NK-92 treated with Interleukin-12 subunit alpha and Interleukin-12 subunit beta, amount 100 ng/mL, for 24 hours (cell line): ENCODE measurements around the gene UTF1.

ENCODE experiments used
- DNase-seq: peaks from one replicate; lab custom pipeline; 2025; lab: John Stamatoyannopoulos, UW

UTF1 gene

DNA sequence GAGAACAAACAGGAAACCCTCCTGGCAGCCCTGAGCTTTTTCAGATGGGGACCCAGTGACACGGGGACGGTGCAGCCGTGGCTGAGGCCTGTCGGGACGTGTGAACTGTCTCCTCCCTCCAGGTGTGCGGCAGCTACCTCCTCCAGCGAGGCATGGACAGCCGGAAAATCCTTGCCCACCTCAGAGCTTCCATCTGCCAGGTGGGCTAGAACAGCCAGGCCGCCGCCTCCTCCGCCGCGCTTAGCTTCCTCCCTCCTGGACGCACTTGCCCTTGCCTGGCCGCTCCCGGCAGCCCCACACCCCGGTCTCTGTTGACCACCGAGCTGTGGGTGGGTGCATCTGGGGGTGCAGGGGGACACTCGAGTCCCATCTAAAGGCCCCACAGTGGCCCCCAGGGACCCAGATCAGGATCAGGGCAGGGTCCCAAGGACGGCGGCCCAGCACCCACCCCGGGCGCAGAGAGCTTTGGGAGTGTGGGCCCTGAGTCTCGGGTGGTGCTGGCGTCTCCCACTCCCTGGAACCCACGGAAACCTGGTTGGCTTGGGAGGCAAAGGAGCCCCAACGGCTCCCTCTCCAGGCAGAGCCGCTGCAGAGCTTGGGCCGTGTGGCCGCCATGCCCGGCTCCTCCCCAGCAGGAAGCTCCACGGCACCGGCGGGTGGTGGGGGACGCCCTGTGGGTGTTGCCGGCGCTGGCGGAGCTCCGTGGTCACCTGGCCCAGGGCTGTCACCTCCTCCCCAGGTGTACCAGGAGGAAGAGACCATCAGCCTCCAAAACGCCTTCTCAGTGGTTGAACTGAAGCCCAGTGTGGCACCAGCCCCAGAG lies 32.9 kb upstream of the UTF1 start:
- DNase-seq = no peak

DNA sequence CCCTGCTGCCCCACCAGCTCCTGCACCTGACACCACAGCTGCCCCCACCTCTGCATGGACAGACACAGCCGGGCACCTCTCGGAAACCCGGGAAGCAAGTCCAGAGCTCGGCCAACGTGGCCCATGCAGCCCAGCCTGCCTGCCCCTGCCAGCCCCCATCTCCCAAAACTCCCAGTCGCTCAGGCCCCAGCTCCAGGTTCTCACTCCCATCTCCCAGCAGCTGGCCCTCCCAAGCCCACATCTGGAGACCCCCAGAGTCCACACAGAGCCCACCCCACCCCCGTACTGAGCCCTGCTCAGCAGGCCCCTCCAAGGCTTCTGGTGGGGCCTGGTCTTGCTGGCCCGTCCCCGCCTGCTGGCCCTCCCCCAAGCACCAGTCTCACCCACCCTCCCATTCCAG lies 32.2 kb upstream of the UTF1 start:
- DNase-seq = no peak

DNA sequence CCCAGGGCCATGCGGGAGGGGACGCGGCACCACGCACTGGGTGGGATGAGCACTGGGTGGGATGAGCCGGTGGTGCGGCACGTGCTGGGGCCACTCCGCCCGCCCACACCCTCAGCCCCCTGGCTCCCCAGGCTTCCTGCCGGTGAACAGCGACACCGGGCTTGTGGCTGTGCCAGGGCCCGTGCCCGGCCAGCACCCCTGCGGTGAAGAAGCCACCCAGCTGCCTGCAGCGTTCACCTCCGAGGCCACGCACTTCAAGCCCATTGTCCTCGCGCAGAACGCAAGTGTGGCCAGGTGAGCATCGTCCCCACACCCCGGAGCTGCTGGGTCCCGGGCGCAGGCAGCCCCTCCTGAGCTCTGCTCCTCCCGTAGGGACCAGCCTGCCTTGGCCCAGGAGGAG lies 31.8 kb upstream of the UTF1 start:
- DNase-seq = no peak

- no peak for DNase-seq
Observed at GRCh38 chr10:133198621-133199487, 31.2 kb upstream of the UTF1 start.

- DNase-seq = no peak
Observed at GRCh38 chr10:133199488-133199885, 30.5 kb upstream of the UTF1 start.

GRCh38 chr10:133199992-133200611 lies 29.9 kb upstream of the UTF1 start:
- no peak for DNase-seq

DNA sequence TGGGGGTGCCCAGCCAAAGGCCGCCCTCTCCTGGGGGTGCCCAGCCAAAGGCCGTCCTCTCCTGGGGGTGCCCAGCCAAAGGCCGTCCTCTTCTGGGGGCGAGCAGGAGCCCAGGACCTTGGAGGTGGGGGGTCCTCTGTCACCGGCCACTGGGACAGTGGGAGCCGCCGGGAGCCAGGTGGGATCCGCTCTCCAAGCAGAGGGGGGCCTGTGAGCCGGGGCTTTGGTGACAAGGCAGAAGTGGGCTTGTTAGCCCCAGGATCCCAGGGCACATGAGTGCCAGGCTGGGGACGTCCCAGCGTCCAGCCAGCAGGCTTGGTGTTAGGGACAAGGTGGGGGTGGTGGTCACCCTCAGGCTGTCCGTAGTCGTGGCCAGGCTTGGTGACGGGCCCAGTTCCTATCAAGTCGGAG lies 29.4 kb upstream of the UTF1 start:
- DNase-seq = no peak

DNA sequence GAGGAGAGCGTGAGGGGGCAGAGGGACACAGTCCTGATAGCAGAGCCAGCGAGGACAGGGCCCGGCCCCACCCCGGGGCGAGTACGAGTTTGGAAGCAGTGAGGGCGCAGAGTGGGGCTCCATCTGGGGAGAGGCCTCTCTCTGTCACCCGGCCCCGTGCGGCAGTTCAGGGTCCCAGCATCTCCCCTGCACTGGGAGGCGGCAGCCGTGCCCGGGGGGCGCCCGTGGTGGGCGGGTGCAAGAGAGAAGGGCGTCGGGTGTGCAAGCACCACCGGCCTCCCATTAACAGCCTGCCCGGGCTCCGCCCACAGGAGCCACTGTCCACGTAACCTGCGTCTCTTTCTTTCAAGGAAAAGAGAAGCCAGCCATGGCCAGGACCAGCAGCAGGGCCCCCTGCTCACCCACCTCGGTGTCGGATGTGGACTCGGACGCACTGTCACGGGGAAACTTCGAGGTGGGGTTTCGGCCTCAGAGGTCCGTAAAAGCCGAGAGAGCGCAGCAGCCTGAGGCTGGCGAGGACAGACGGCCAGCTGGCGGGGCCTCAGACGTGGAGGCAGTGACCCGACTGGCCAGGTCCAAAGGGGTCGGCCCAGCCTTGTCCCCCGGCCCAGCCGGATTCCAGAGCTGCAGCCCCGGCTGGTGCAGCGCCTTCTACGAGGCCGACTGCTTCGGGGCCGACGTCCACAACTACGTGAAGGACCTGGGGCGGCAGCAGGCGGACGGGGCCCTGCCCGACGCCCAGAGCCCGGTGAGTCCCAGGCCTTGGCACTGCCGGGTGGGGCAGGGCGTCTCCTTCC lies 28.7 kb upstream of the UTF1 start:
- DNase-seq = no peak

GRCh38 chr10:133201948-133202725 lies 27.9 kb upstream of the UTF1 start:
- DNase-seq = no peak

GRCh38 chr10:133202778-133203651 lies 27.0 kb upstream of the UTF1 start:
- no peak for DNase-seq

DNA sequence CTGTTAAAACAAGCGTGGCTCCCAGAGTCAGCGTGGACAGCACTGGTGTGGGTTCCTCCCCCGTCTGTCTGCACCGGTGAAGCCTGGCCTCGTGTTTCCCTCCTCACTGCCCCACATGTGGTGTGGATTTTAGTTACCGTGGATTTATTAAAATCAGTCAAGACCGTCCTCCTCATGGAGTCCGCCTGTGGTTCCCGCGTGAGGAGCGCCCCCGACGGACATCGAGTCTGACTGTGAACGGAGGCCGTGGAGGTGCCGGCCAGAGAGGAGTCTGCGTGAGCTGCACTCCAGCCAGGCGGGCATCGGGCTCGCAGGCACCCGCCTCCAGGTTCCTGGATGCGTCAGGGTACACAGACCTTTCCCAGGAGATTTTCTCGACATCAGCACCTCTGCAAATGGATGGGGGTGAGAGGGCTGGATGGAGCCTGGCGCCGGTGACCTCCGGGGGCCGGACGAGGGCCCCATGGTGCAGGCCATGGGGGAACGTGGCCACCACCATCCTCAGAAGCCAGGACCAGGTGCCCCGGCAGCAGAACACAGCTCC lies 26.3 kb upstream of the UTF1 start:
- DNase-seq = no peak

GRCh38 chr10:133204226-133205015 lies 25.6 kb upstream of the UTF1 start:
- no peak for DNase-seq

GRCh38 chr10:133205146-133205545 lies 24.9 kb upstream of the UTF1 start:
- no peak for DNase-seq

- DNase-seq = no peak
Observed at GRCh38 chr10:133206356-133207040, 23.5 kb upstream of the UTF1 start.

DNA sequence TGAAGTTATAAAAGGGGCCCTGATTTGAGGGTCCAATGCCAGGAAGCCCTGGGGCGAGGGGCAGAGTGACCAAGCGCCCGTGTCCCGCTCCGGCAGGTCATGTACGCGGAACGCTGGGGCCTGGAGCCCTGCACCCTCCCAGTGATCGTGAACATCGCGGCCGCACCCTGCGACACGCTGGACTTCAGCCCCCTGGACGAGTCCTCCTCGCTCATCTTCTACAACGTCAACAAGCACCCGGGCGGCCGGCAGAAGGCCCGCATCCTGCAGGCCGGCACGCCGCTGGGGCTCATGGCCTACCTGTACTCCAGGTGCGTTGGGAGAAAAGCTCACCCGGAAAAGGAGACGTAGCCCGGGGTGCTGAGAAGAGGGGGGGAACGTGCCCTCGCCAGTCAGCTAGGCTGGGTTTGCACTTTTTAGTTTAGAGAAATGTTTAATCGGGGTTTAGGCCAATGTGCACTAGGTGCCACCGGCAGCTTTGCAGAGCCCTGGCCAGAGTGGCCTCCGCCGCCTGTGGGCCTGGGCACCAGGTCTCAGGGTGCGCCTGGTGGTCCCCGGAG lies 22.9 kb upstream of the UTF1 start:
- DNase-seq = no peak

DNA sequence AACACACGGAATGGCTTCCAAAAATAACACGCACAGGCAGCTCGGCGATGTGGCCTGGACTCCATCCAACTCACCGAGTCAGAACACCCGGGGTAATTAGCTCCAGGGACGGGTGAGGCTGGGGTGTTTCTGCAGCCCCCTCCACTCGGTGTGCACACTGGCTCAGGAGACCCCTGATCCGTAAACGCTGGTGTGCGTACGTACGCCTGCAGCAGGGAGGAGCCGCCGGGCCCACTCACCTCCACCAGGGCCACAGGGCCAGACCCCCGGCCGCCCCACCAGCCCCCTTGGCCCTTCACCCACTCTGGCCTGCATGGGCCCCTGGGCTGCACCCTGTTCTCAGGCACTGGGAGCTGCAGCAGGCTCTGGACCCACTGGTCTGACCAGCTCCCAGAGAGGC lies 22.4 kb upstream of the UTF1 start:
- no peak for DNase-seq

DNA sequence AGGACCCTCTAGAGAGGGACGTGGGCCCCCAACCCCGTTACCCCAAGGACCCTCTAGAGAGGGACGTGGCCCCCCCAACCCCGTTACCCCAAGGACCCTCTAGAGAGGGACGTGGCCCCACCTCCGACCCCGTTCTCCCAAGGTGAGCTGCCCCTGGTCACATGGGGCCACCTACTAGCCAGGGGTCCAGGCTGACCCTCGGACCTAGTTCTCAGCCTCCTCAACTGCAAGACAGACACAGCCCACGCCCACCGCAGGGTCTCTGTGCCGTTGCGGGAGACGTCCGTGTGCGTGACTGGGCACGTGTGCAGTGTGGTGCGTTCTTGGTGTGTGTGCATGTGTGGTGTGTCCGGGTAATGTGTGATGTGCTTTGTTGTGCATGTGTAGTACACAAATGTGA lies 21.6 kb upstream of the UTF1 start:
- DNase-seq = no peak

DNA sequence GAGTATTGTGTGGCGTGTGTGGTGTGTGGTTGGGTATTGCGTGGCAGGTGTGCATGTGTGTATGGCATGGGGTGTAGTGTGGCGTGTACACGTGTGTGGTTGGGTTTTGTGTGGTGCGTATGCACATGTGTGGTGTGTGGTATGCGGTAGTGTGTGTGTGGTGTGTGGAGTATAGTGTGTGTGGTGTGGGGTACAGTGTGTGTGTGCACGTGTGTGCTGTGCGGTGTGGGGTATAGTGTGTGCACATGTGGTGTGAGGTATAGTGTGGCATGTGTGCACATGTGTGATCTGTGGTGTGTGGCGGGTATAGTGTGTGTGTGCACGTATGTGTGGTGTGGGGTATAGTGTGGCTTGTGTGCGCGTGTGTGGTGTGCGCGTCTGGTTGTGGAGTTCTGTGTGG lies 20.9 kb upstream of the UTF1 start:
- no peak for DNase-seq
